Measurements from ENCODE around the gene NEAT1. TPM values are rescaled to one million over a fixed set of nuclear protein-coding genes. Genes with fewer than 3 reads are reported as not detected.

The NEAT1 gene
- 36.5 and 74.7 TPM in 2 replicates for total RNA-seq (2014; rRNA removed; shearing (Covaris generic); ENCODE audit: low replicate concordance)

DNA sequence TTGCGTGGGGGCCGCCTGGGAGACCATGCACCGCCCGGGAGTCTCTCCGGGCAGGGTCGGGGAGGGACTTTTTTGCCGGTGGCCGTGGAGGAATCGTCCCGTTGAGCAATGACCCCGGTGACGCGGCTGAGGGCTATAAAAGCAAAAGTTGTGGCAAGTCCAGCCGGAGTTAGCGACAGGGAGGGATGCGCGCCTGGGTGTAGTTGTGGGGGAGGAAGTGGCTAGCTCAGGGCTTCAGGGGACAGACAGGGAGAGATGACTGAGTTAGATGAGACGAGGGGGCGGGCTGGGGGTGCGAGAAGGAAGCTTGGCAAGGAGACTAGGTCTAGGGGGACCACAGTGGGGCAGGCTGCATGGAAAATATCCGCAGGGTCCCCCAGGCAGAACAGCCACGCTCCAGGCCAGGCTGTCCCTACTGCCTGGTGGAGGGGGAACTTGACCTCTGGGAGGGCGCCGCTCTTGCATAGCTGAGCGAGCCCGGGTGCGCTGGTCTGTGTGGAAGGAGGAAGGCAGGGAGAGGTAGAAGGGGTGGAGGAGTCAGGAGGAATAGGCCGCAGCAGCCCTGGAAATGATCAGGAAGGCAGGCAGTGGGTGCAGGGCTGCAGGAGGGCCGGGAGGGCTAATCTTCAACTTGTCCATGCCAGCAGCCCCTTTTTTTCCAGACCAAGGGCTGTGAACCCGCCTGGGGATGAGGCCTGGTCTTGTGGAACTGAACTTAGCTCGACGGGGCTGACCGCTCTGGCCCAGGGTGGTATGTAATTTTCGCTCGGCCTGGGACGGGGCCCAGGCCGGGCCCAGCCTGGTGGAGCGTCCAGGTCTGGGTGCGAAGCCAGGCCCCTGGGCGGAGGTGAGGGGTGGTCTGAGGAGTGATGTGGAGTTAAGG, at the start of gene NEAT1:
Gene NEAT1 (plus strand): TSS at position 166 of the 883 bp plus-strand sequence.
- peak within 1 kb of the TSS; percentile 61 for H2AFZ ChIP-seq (ENCODE audit: low read length)
- H3K79me2 ChIP-seq (ENCODE audit: low read length): peaks cover 40% of the 10 kb centered on the region
- no peaks in the 10 kb centered on the region for H3K36me3 ChIP-seq (ENCODE audit: insufficient read depth, low read length)
- no peaks in the 10 kb centered on the region for H3K9me3 ChIP-seq (ENCODE audit: low read length)
- peak within 1 kb of the TSS; percentile 96 for H3K9ac ChIP-seq (ENCODE audit: low read length)
- H3K9me2 ChIP-seq (replicated peaks; ENCODE audit: insufficient read depth, low read length): no peaks in the 10 kb centered on the region
- H3K4me3 ChIP-seq (ENCODE audit: low read length): peak within 1 kb of the TSS; percentile 84
- H3K27ac ChIP-seq (ENCODE audit: low read length): peak within 1 kb of the TSS; percentile 97
- H3K4me2 ChIP-seq (ENCODE audit: low read depth, low read length, poor library complexity, severe bottlenecking): peak within 1 kb of the TSS; percentile 78
- peak; percentile 94 for DNase-seq
- H3K27me3 ChIP-seq (ENCODE audit: low read length): no peaks in the 10 kb centered on the region
- peaks cover 28% of the 10 kb centered on the region for H4K20me1 ChIP-seq (ENCODE audit: insufficient read depth, low read depth, low read length)
- peaks cover 91% of the 10 kb centered on the region for H3K4me1 ChIP-seq (ENCODE audit: low read length)

DNA sequence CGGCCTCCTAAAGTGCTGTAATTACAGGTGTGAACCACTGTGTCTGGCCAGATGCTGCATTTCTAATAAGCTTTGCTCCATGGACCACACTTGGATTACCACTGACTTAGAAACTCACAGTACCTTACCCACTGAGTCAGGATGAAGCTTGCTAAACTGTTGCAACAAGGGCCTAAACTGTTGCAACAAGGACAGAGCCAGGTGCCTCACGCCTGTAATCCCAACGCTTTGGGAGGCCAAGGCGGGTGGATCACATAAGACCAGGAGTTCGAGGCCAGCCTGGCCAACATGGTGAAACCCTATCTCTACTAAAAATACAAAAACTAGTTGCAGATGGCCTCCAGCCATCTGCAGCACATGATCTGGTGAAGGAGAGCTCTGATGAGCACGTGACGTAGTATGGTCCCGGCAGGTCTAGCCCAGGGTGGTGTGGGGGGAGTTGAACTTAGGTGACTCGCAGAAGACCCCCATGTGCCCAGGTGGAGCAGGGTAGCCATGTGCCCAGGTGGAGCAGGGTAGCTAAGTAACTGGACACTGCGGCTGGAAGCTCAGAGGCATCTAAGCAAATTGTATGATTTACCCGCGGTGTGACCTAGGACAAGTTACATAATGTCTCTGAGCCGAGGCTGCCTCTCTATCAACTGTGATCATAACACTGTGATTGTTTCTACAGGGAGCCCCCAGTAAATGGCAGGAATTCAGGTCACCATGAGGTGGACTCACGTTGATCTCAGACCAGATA, 48.6 kb upstream of the NEAT1 start:
- no peaks in the 10 kb centered on the region for H3K79me2 ChIP-seq (ENCODE audit: low read length)
- DNase-seq: no peak
- H3K9ac ChIP-seq (ENCODE audit: low read length): no peak overlapping the region
- no peaks in the 10 kb centered on the region for H3K9me2 ChIP-seq (replicated peaks; ENCODE audit: insufficient read depth, low read length)
- H2AFZ ChIP-seq (ENCODE audit: low read length): no peak overlapping the region
- no peak overlapping the region for H3K4me3 ChIP-seq (ENCODE audit: low read length)
- H3K27ac ChIP-seq (ENCODE audit: low read length): no peak overlapping the region
- H3K9me3 ChIP-seq (ENCODE audit: low read length): no peaks in the 10 kb centered on the region
- peaks cover 8% of the 10 kb centered on the region for H3K4me1 ChIP-seq (ENCODE audit: low read length)
- no peaks in the 10 kb centered on the region for H3K27me3 ChIP-seq (ENCODE audit: low read length)
- H3K36me3 ChIP-seq (ENCODE audit: insufficient read depth, low read length): no peaks in the 10 kb centered on the region
- H3K4me2 ChIP-seq (ENCODE audit: low read depth, low read length, poor library complexity, severe bottlenecking): no peak overlapping the region
- no peaks in the 10 kb centered on the region for H4K20me1 ChIP-seq (ENCODE audit: insufficient read depth, low read depth, low read length)

DNA sequence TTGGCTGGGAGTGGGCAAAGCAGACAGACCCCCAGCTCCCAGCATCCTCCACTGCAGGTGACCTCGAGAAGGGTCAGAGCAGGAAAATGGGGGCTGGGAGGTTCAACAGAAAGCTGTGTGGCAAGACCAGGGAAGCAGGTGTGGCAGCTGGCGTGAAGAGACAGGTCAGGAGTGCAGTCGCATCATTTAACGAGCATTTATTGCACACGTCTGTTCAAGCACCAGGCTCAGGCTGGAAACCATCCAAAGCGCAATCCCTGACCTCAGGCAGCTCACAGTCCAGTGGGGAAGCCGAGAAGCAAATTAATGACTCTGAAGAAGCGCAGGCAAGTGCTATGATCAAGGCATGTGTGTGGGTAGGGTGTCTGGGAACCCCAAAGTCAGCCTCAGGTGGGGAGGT, 47.6 kb upstream of the NEAT1 start:
- Histone ChIP-seq H3K9me2 (replicated peaks; ENCODE audit: insufficient read depth, low read length) (no peaks in the 10 kb centered on the region), H3K27me3 (ENCODE audit: low read length) (no peaks in the 10 kb centered on the region), H4K20me1 (ENCODE audit: insufficient read depth, low read depth, low read length) (no peaks in the 10 kb centered on the region), H3K9me3 (ENCODE audit: low read length) (no peaks in the 10 kb centered on the region), H3K4me3 (ENCODE audit: low read length) (no peak overlapping the region), H3K4me2 (ENCODE audit: low read depth, low read length, poor library complexity, severe bottlenecking) (no peak overlapping the region), H3K9ac (ENCODE audit: low read length) (no peak overlapping the region), H3K36me3 (ENCODE audit: insufficient read depth, low read length) (no peaks in the 10 kb centered on the region), H3K4me1 (ENCODE audit: low read length) (peaks cover 8% of the 10 kb centered on the region), H2AFZ (ENCODE audit: low read length) (no peak overlapping the region), H3K27ac (ENCODE audit: low read length) (no peak overlapping the region), H3K79me2 (ENCODE audit: low read length) (no peaks in the 10 kb centered on the region)
- no peak for DNase-seq

DNA sequence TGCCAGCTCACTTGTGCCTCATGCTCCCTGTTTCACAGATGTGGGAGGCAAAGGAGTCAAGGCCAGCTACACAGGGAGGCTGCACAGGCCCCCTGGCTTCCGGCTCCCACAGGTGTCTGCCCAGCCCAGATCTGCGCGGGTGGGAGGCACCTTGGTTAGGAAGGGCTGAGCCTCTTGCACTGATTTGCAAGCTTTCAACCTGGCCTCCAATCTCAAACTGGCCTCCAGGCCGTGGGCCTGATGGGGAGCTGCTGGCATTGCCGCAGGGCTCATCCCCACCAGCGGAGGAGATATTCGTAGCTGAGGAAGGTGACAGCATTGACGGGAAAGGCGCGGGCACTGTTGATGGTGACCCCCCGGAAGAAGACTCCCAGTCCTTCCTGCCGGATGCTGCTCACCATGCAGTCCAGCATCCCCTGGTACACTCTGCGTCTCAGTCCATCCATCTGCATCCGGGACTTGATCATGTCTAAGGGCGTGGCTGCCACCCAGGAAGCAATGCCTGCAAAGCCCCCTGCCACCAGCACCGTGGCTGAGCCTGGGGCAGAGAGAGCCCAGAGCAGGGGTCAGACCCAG, 46.4 kb upstream of the NEAT1 start:
- Histone ChIP-seq H3K9ac (ENCODE audit: low read length) (no peak overlapping the region), H3K27me3 (ENCODE audit: low read length) (no peaks in the 10 kb centered on the region), H3K4me3 (ENCODE audit: low read length) (no peak overlapping the region), H3K9me2 (replicated peaks; ENCODE audit: insufficient read depth, low read length) (no peaks in the 10 kb centered on the region), H3K9me3 (ENCODE audit: low read length) (no peaks in the 10 kb centered on the region), H3K4me2 (ENCODE audit: low read depth, low read length, poor library complexity, severe bottlenecking) (no peak overlapping the region), H2AFZ (ENCODE audit: low read length) (no peak overlapping the region), H4K20me1 (ENCODE audit: insufficient read depth, low read depth, low read length) (no peaks in the 10 kb centered on the region), H3K27ac (ENCODE audit: low read length) (no peak overlapping the region), H3K36me3 (ENCODE audit: insufficient read depth, low read length) (no peaks in the 10 kb centered on the region), H3K4me1 (ENCODE audit: low read length) (peaks cover 14% of the 10 kb centered on the region), H3K79me2 (ENCODE audit: low read length) (no peaks in the 10 kb centered on the region)
- no peak for DNase-seq

DNA sequence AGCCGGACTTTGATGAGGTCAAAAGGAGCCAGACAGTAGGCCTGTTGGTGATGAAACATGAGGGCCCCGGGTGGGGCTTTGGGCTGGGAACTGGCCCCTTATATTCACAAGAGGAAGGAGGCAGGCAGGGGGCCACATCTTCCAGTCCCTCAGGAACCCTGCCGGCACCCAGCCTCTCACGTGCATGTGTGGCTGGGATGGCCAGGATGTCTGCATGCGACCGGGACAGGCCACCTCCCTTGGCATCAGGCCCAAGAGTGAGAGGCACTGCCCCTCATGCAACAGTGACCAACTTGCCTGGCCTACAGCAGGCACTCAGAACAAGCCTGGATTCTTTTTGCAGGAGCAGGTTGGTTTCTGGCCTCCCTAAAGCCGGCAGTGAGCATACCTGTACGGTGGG, 45.6 kb upstream of the NEAT1 start:
- Histone ChIP-seq H3K79me2 (ENCODE audit: low read length) (no peaks in the 10 kb centered on the region), H3K4me2 (ENCODE audit: low read depth, low read length, poor library complexity, severe bottlenecking) (no peak overlapping the region), H2AFZ (ENCODE audit: low read length) (no peak overlapping the region), H3K36me3 (ENCODE audit: insufficient read depth, low read length) (no peaks in the 10 kb centered on the region), H3K4me3 (ENCODE audit: low read length) (no peak overlapping the region), H4K20me1 (ENCODE audit: insufficient read depth, low read depth, low read length) (no peaks in the 10 kb centered on the region), H3K9me2 (replicated peaks; ENCODE audit: insufficient read depth, low read length) (no peaks in the 10 kb centered on the region), H3K9me3 (ENCODE audit: low read length) (no peaks in the 10 kb centered on the region), H3K4me1 (ENCODE audit: low read length) (peaks cover 22% of the 10 kb centered on the region), H3K27me3 (ENCODE audit: low read length) (no peaks in the 10 kb centered on the region), H3K9ac (ENCODE audit: low read length) (no peak overlapping the region), H3K27ac (ENCODE audit: low read length) (no peak overlapping the region)
- no peak for DNase-seq

DNA sequence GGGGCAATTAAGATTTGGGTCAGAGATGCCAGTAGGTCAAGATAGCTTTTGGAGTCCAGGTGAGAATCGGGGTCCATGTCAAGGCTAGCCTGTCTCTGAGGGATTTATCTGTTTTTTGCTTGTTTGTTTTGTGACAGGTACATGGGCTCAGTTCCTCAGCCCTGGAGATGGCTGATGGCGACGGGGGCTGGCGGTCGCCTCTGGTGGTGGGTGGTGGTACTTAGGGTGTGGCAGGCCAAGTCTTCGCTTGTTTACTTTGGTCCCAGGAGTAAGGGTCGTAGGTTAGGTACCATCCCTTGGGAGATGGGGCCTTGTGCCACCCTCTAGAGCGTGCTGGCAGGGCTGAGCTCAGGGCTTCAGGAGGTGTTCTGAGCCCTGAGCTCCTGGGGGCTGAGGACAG, 44.8 kb upstream of the NEAT1 start:
- no peaks in the 10 kb centered on the region for H4K20me1 ChIP-seq (ENCODE audit: insufficient read depth, low read depth, low read length)
- no peaks in the 10 kb centered on the region for H3K9me3 ChIP-seq (ENCODE audit: low read length)
- H3K4me2 ChIP-seq (ENCODE audit: low read depth, low read length, poor library complexity, severe bottlenecking): no peak overlapping the region
- no peak for DNase-seq
- no peak overlapping the region for H3K9ac ChIP-seq (ENCODE audit: low read length)
- no peak overlapping the region for H3K27ac ChIP-seq (ENCODE audit: low read length)
- H3K36me3 ChIP-seq (ENCODE audit: insufficient read depth, low read length): no peaks in the 10 kb centered on the region
- no peak overlapping the region for H2AFZ ChIP-seq (ENCODE audit: low read length)
- no peaks in the 10 kb centered on the region for H3K9me2 ChIP-seq (replicated peaks; ENCODE audit: insufficient read depth, low read length)
- H3K4me3 ChIP-seq (ENCODE audit: low read length): no peak overlapping the region
- no peaks in the 10 kb centered on the region for H3K79me2 ChIP-seq (ENCODE audit: low read length)
- peaks cover 29% of the 10 kb centered on the region for H3K4me1 ChIP-seq (ENCODE audit: low read length)
- no peaks in the 10 kb centered on the region for H3K27me3 ChIP-seq (ENCODE audit: low read length)

DNA sequence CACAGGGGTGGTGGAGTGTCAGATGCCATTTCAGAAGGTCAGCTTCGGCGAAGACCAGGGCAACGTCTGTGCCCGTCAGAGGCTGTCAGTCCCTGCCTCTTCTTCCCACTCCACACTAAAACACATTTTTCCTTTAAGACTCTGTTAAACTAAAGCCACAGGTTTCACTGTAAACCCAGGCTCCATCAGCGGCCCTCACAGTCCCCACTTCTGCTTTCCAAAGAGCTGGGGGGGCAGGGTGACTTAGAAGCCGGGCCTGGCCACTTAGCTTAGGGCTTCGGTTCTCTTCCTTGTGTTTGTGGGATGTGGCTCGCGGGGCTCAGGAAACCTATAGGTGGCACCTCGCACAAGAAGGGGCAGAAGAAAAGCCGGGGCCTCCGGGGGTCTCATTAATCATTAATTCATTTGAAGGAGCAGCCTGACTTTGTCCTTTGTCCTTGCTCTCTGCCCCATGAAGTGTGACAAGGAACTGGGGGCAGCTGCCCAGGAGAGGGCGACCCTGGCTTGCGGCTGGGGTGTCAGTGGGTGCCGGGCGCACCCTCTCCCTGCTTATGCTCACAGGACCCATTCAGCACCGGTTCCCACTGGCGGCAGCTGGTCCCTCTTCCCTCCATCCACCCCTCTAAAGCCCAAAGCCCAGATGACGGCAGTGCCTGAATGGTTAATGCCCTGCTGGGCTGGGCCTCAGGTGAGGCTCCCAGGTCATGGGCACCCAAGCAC, 44.2 kb upstream of the NEAT1 start:
- peaks cover 34% of the 10 kb centered on the region for H3K4me1 ChIP-seq (ENCODE audit: low read length)
- no peaks in the 10 kb centered on the region for H3K9me3 ChIP-seq (ENCODE audit: low read length)
- DNase-seq: peak; percentile 55
- no peak overlapping the region for H3K4me3 ChIP-seq (ENCODE audit: low read length)
- no peak overlapping the region for H3K27ac ChIP-seq (ENCODE audit: low read length)
- no peak overlapping the region for H3K9ac ChIP-seq (ENCODE audit: low read length)
- no peaks in the 10 kb centered on the region for H3K27me3 ChIP-seq (ENCODE audit: low read length)
- no peaks in the 10 kb centered on the region for H3K36me3 ChIP-seq (ENCODE audit: insufficient read depth, low read length)
- no peak overlapping the region for H3K4me2 ChIP-seq (ENCODE audit: low read depth, low read length, poor library complexity, severe bottlenecking)
- no peaks in the 10 kb centered on the region for H3K79me2 ChIP-seq (ENCODE audit: low read length)
- H3K9me2 ChIP-seq (replicated peaks; ENCODE audit: insufficient read depth, low read length): no peaks in the 10 kb centered on the region
- H2AFZ ChIP-seq (ENCODE audit: low read length): no peak overlapping the region
- no peaks in the 10 kb centered on the region for H4K20me1 ChIP-seq (ENCODE audit: insufficient read depth, low read depth, low read length)
